ENCODE measurements around the gene NADSYN1.

NADSYN1 gene

GRCh38 chr11:71448257-71449171 is 4.5 kb upstream of the NADSYN1 start, which contains the start of gene DHCR7:
Gene DHCR7, minus strand, starts transcription at chr11:71448393. Its CDS starts 3,441 bp downstream, at chr11:71444952.
- peak; percentile 94 to 99 (median 98) for DNase-seq
- intact Hi-C loops (cut with DNase I) = no loop called here

GRCh38 chr11:71449596-71449995 is 3.4 kb upstream of the NADSYN1 start:
- DNase-seq = peak in 1 of 10 donors; percentile 7
- intact Hi-C loops (cut with DNase I) = no loop called here

- DNase-seq = no peak
- intact Hi-C loops (cut with DNase I) = no loop called here
Measured at GRCh38 chr11:71450507-71450906, 2.5 kb upstream of the NADSYN1 start.

GRCh38 chr11:71450939-71451338 is 2.1 kb upstream of the NADSYN1 start:
- intact Hi-C loops (cut with DNase I) = no loop called here
- peak in 1 of 10 donors; percentile 9 for DNase-seq

GRCh38 chr11:71451596-71452198 is 1.3 kb upstream of the NADSYN1 start:
- peak in 1 of 10 donors; percentile 79 for DNase-seq
- intact Hi-C loops (cut with DNase I) = no loop called here

- DNase-seq = peak in 5 of 10 donors; percentile 39 to 88 (median 44)
- intact Hi-C loops (cut with DNase I) = no loop called here
Measured at GRCh38 chr11:71452199-71453036, 585 bp upstream of the NADSYN1 start.

- peak in 1 of 10 donors; percentile 28 for DNase-seq
- intact Hi-C loops (cut with DNase I) = no loop called here
Measured at GRCh38 chr11:71453918-71454304, 908 bp downstream of the NADSYN1 start.

- peak in 1 of 10 donors; percentile 24 for DNase-seq
- intact Hi-C loops (cut with DNase I) = no loop called here
Measured at GRCh38 chr11:71454470-71455113, 1.6 kb downstream of the NADSYN1 start.

GRCh38 chr11:71456294-71456693 is 3.3 kb downstream of the NADSYN1 start:
- DNase-seq = peak in 4 of 10 donors; percentile 9 to 73 (median 51)
- intact Hi-C loops (cut with DNase I) = no loop called here

- intact Hi-C loops (cut with DNase I) = no loop called here
- DNase-seq = peak in 3 of 10 donors; percentile 5 to 65 (median 31)
Measured at GRCh38 chr11:71456831-71457230, 3.8 kb downstream of the NADSYN1 start.

GRCh38 chr11:71458146-71459070 is 5.4 kb downstream of the NADSYN1 start:
- intact Hi-C loops (cut with DNase I) = no loop called here
- DNase-seq = peak in 3 of 10 donors; percentile 21 to 61 (median 55)

GRCh38 chr11:71459076-71459766 is 6.2 kb downstream of the NADSYN1 start:
- DNase-seq = peak in 3 of 10 donors; percentile 16 to 77 (median 20)
- intact Hi-C loops (cut with DNase I) = no loop called here

- intact Hi-C loops (cut with DNase I) = no loop called here
- DNase-seq = peak in 2 of 10 donors; percentile 7 to 22
Measured at GRCh38 chr11:71459767-71460320, 6.8 kb downstream of the NADSYN1 start.

- peak in 3 of 10 donors; percentile 3 to 59 (median 40) for DNase-seq
Measured at GRCh38 chr11:71461696-71462095, 8.7 kb downstream of the NADSYN1 start.

GRCh38 chr11:71462726-71463125 is 9.7 kb downstream of the NADSYN1 start:
- intact Hi-C loops (cut with DNase I) = no loop called here
- peak in 2 of 10 donors; percentile 9 to 66 for DNase-seq

More at GRCh38 chr11:71461696-71462095, 8.7 kb downstream of the NADSYN1 start:
- intact Hi-C loops (cut with DNase I) = no loop called here

GRCh38 chr11:71463331-71464211 is 10.6 kb downstream of the NADSYN1 start:
- intact Hi-C loops (cut with DNase I) = no loop called here
- peak in 2 of 10 donors; percentile 23 to 68 for DNase-seq

- intact Hi-C loops (cut with DNase I) = no loop called here
- peak in 3 of 10 donors; percentile 11 to 77 (median 35) for DNase-seq
Measured at GRCh38 chr11:71465054-71465453, 12.1 kb downstream of the NADSYN1 start.
